IMR-90 (cell line): Measurements from ENCODE around the gene NR1H2. TPM values are rescaled to one million over a fixed set of nuclear protein-coding genes. Genes with fewer than 3 reads are reported as not detected.

Source experiments
- ATAC-seq: fragments of 200-7000 bp; cut with Tn5 transposase; 2 replicates; pipeline ENCODE4 v1.9.1; 2020; ENCODE audit warnings: low read depth, mild to moderate bottlenecking, moderate library complexity
- BruUV-seq: library from RNA; stranded (reverse); fragments of 400-500 nt; replicated peaks from 2 replicates; lab custom pipeline; 2021; lab: Mats Ljungman, UMichigan
- CTCF ChIA-PET: fragments of 300-600 bp; formaldehyde crosslinking; extraction: SDS; loops from one replicate; lab custom pipeline; 2021; ENCODE audit warnings: antibody characterized with exemption; lab: Yijun Ruan, JAX
- POLR2A ChIA-PET: fragments of 300-600 bp; sonication (Branson Sonifier 250); formaldehyde crosslinking; loops from one replicate; lab custom pipeline; 2022; ENCODE audit warnings: antibody characterized with exemption; ENCODE audit not compliant: unreplicated experiment; lab: Charles Lee
- DNase-seq: peaks from one replicate; pipeline ENCODE4 v3.0.0; 2013
- H2AFZ ChIP-seq: replicated peaks from 2 replicates; pipeline ENCODE3; 2013; ENCODE audit warnings: low read length, mild to moderate bottlenecking; ENCODE audit not compliant: poor library complexity
- H2AK5ac ChIP-seq: 2 replicates; pipeline ENCODE4 v1.6.1; 2013; ENCODE audit warnings: low read depth, low read length, inconsistent platforms
- H2AK9ac ChIP-seq: replicated peaks from 2 replicates; pipeline ENCODE3; 2013; ENCODE audit warnings: mild to moderate bottlenecking, low read depth, low read length, moderate library complexity; ENCODE audit not compliant: poor library complexity
- H2BK120ac ChIP-seq: 2 replicates; pipeline ENCODE4 v1.6.1; 2013; ENCODE audit warnings: low read depth, low read length, inconsistent platforms
- H2BK15ac ChIP-seq: 3 replicates; pipeline ENCODE4 v1.6.1; 2013; ENCODE audit warnings: low read depth, low read length, inconsistent platforms
- H2BK20ac ChIP-seq: 2 replicates; pipeline ENCODE4 v1.6.1; 2013; ENCODE audit warnings: low read depth, mild to moderate bottlenecking, inconsistent platforms, low read length, moderate library complexity
- H2BK5ac ChIP-seq: 2 replicates; pipeline ENCODE4 v1.6.1; 2013; ENCODE audit warnings: mild to moderate bottlenecking, low read depth, low read length, inconsistent platforms; ENCODE audit not compliant: poor library complexity, severe bottlenecking
- H3K14ac ChIP-seq: replicated peaks from 2 replicates; pipeline ENCODE4 v1.6.1; 2013; ENCODE audit warnings: low read depth, low read length, inconsistent platforms
- H3K18ac ChIP-seq: 2 replicates; pipeline ENCODE4 v1.6.1; 2013; ENCODE audit warnings: low read depth, low read length, control low read depth
- H3K23ac ChIP-seq: 2 replicates; pipeline ENCODE4 v1.6.1; 2013; ENCODE audit warnings: low read depth, low read length, inconsistent platforms
- H3K27ac ChIP-seq: 2 replicates; pipeline ENCODE4 v1.5.1; 2013; ENCODE audit warnings: mild to moderate bottlenecking, control low read depth, low read length; ENCODE audit not compliant: insufficient read depth
- H3K27me3 ChIP-seq: 2 replicates; pipeline ENCODE4 v1.6.1; 2013; ENCODE audit warnings: low read length; ENCODE audit not compliant: control insufficient read depth, insufficient read depth
- H3K36me3 ChIP-seq: 2 replicates; pipeline ENCODE4 v1.6.1; 2013; ENCODE audit warnings: low read length, mixed read lengths; ENCODE audit not compliant: control insufficient read depth, insufficient read depth
- H3K4ac ChIP-seq: 2 replicates; pipeline ENCODE4 v1.6.1; 2013; ENCODE audit warnings: low read depth, low read length, inconsistent platforms
- H3K4me1 ChIP-seq: 2 replicates; pipeline ENCODE4 v1.6.1; 2013; ENCODE audit warnings: low read length, mixed read lengths; ENCODE audit not compliant: control insufficient read depth, insufficient read depth
- H3K4me2 ChIP-seq: 2 replicates; pipeline ENCODE4 v1.6.1; 2013; ENCODE audit warnings: low read depth, mild to moderate bottlenecking, control low read depth, low read length, moderate library complexity
- H3K4me3 ChIP-seq: 2 replicates; pipeline ENCODE4 v1.5.1; 2013; ENCODE audit warnings: low read depth, mild to moderate bottlenecking, control low read depth, low read length, moderate library complexity; ENCODE audit not compliant: insufficient read depth
- H3K56ac ChIP-seq: 2 replicates; pipeline ENCODE4 v1.6.1; 2013; ENCODE audit warnings: low read length, inconsistent platforms; ENCODE audit not compliant: insufficient read depth; ENCODE audit errors: extremely low read depth
- H3K79me1 ChIP-seq, 2 experiments: 2 replicates each; pipeline ENCODE4 v1.6.1; 2013; ENCODE audit warnings: low read length in 2 of 2, inconsistent platforms in 1 of 2, low read depth in 1 of 2
- H3K9ac ChIP-seq: 2 replicates; pipeline ENCODE4 v1.6.1; 2013; ENCODE audit warnings: low read depth, low read length, control low read depth
- H3K9me1 ChIP-seq: 2 replicates; pipeline ENCODE4 v1.6.1; 2013; ENCODE audit warnings: low read length, inconsistent platforms; ENCODE audit not compliant: insufficient read depth
- H3K9me3 ChIP-seq: 2 replicates; pipeline ENCODE4 v1.6.1; 2013; ENCODE audit warnings: low read length; ENCODE audit not compliant: control insufficient read depth, insufficient read depth
- H4K20me1 ChIP-seq: 2 replicates; pipeline ENCODE4 v1.6.1; 2013; ENCODE audit warnings: low read length, inconsistent platforms; ENCODE audit not compliant: insufficient read depth
- H4K5ac ChIP-seq: 2 replicates; pipeline ENCODE4 v1.6.1; 2013; ENCODE audit warnings: mild to moderate bottlenecking, low read depth, low read length, control low read depth
- H4K8ac ChIP-seq, 2 experiments: 2 replicates each; pipeline ENCODE4 v1.6.1; 2013; ENCODE audit warnings: low read depth in 2 of 2, low read length in 2 of 2, control low read depth in 1 of 2, inconsistent platforms in 1 of 2
- H4K91ac ChIP-seq: 2 replicates; pipeline ENCODE4 v1.6.1; 2013; ENCODE audit warnings: low read depth, low read length, inconsistent platforms; ENCODE audit not compliant: insufficient read depth
- CEBPB ChIP-seq: IDR thresholded peaks from 2 replicates; pipeline ENCODE4 v1.6.1; 2012; ENCODE audit warnings: low read depth, low read length, improper control_type of control experiment
- CTCF ChIP-seq: conservative IDR thresholded peaks from 2 replicates; pipeline ENCODE4 v1.5.1; 2012; ENCODE audit warnings: mild to moderate bottlenecking, low read depth, low read length, improper control_type of control experiment
- POLR2A ChIP-seq: IDR thresholded peaks from 2 replicates; pipeline ENCODE4 v1.6.1; 2012; ENCODE audit warnings: mild to moderate bottlenecking, low read depth, low read length
- RFX5 ChIP-seq: IDR thresholded peaks from 2 replicates; pipeline ENCODE4 v1.8.0; 2012; ENCODE audit warnings: low read depth, mild to moderate bottlenecking, low read length, moderate library complexity
- WGBS, 2 experiments: methylation state at CpG; one replicate each; pipeline versions ENCODE4 v1.1.5 to v1.1.7; 2013; ENCODE audit warnings: missing lambda C conversion rate in 2 of 2; ENCODE audit not compliant: insufficient read length in 1 of 2; ENCODE audit errors: extremely low coverage in 2 of 2; 5-methylcytosine and 5-hydroxymethylcytosine counted together
- dilution Hi-C: fragments of 300-500 bp; cut with HindIII; formaldehyde crosslinking; loops from one replicate; pipeline ENCODE4 v1.14.3; 2018; ENCODE audit warnings: low sequenced_read_pairs; ENCODE audit not compliant: unreplicated experiment
- in situ Hi-C: fragments of 300-500 bp; cut with MboI; formaldehyde crosslinking; loops from 3 replicates; pipeline ENCODE4 v1.14.3; 2019; ENCODE audit warnings: low sequenced_read_pairs, inconsistent platforms, mixed read lengths
- intact Hi-C: fragments of 100-400 bp; cut with micrococcal nuclease; formaldehyde crosslinking; loops from 2 replicates; pipeline ENCODE4 v1.10.0; 2022
- polyA plus RNA-seq, 3 experiments: library from polyadenylated mRNA; depleted of rRNA; stranded (reverse); fragments of >200 nt; gene quantifications; 2 replicates each; pipeline ENCODE4 v1.2.3, GENCODE V29; 2012; ENCODE audit warnings: low replicate concordance in 1 of 3
- total RNA-seq: library from RNA; depleted of rRNA; stranded (reverse); fragments of >200 nt; gene quantifications from 2 replicates; pipeline ENCODE4 v1.2.3, GENCODE V29; 2012
- TF ChIP-seq, protein P1 (sequence below): fragments of 150-350 bp; IDR thresholded peaks from 2 replicates; pipeline ENCODE4 v1.6.1; 2016; ENCODE audit warnings: low read depth, mild to moderate bottlenecking, low read length, moderate library complexity, borderline replicate concordance
- TF ChIP-seq, protein P2 (sequence below): fragments of 150-350 bp; IDR thresholded peaks from 2 replicates; pipeline ENCODE4 v1.6.1; 2017; ENCODE audit warnings: mild to moderate bottlenecking, antibody characterized with exemption, low read length, low read depth

The NR1H2 gene
- total and polyA plus RNA-seq, 2 of the 4 experiments (the other 2 are of a cell fraction): 37.8 to 48.4 TPM

DNA sequence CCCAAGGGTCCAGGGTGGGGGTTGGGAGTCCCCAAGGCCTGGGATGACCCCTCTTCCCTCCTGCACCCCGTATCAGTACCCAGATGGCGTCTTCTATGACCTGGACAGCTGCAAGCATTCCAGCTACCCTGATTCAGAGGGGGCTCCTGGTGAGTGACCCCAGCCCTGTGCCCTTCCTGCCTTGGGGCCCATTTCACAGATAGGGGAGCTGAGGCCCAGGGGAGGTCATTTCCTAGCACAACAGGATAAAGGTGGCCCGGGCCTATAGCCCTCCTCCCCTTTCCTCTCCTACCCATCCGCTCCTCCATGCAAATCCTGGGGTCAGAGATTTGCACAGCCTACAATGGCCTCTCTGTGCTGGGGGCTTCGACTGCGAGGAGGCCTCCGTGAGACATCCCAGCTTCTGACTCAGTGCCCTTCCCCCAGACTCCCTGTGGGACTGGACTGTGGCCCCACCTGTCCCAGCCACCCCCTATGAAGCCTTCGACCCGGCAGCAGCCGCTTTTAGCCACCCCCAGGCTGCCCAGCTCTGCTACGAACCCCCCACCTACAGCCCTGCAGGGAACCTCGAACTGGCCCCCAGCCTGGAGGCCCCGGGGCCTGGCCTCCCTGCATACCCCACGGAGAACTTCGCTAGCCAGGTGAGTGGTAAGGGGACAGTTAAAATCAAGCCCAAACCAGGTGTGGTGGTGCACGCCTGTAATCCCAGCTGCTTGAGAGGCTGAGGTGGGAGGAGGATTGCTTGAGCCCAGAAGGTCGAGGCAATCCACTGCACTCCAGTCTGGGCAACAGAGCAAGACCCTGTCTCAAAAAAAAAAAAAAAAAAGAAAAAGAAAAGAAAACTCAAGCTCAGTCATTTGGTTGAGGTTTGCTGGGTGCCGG, 46.4 kb downstream of the NR1H2 start:
- no peak overlapping the region for H3K27ac ChIP-seq
- 88% methylated on average over 4 of the region's 18 CpGs; no CpG with 5 or more reads in 1 of the 2 experiments for WGBS, 2 experiments
- H3K4me2 ChIP-seq: no peak overlapping the region
- ATAC-seq (no peak), DNase-seq (no peak)
- dilution Hi-C loops (no loop called here), in situ Hi-C loops (no loop called here), intact Hi-C loops (no loop called here)
- no peak overlapping the region for H2BK5ac ChIP-seq
- H3K27me3 ChIP-seq: peaks cover 21% of the 10 kb centered on the region
- no peak overlapping the region for H3K23ac ChIP-seq
- H4K20me1 ChIP-seq: no peaks in the 10 kb centered on the region
- no peak overlapping the region for H4K91ac ChIP-seq
- POLR2A ChIA-PET: no interaction called here
- H3K9me3 ChIP-seq: no peaks in the 10 kb centered on the region
- no peak for TF ChIP-seq CEBPB
- no peak for TF ChIP-seq POLR2A
- TF ChIP-seq, protein P1, sequence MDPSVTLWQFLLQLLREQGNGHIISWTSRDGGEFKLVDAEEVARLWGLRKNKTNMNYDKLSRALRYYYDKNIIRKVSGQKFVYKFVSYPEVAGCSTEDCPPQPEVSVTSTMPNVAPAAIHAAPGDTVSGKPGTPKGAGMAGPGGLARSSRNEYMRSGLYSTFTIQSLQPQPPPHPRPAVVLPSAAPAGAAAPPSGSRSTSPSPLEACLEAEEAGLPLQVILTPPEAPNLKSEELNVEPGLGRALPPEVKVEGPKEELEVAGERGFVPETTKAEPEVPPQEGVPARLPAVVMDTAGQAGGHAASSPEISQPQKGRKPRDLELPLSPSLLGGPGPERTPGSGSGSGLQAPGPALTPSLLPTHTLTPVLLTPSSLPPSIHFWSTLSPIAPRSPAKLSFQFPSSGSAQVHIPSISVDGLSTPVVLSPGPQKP: no peak
- no peak for TF ChIP-seq RFX5
- TF ChIP-seq, protein P2, sequence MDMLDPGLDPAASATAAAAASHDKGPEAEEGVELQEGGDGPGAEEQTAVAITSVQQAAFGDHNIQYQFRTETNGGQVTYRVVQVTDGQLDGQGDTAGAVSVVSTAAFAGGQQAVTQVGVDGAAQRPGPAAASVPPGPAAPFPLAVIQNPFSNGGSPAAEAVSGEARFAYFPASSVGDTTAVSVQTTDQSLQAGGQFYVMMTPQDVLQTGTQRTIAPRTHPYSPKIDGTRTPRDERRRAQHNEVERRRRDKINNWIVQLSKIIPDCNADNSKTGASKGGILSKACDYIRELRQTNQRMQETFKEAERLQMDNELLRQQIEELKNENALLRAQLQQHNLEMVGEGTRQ: no peak
- TF ChIP-seq CTCF: no peak
- H3K18ac ChIP-seq: no peak overlapping the region
- H2BK15ac ChIP-seq: no peak overlapping the region
- H2AK9ac ChIP-seq: no peak overlapping the region
- H4K8ac ChIP-seq: no peak overlapping the region
- no peak overlapping the region for H4K5ac ChIP-seq
- H3K4ac ChIP-seq: no peak overlapping the region
- H2AK5ac ChIP-seq: no peak overlapping the region
- H3K36me3 ChIP-seq: no peaks in the 10 kb centered on the region
- BruUV-seq: no TSS peak
- H2BK120ac ChIP-seq: no peak overlapping the region
- no peak overlapping the region for H3K4me3 ChIP-seq
- no peak overlapping the region for H3K9ac ChIP-seq
- no peaks in the 10 kb centered on the region for H3K9me1 ChIP-seq
- H3K56ac ChIP-seq: no peak overlapping the region
- H2BK20ac ChIP-seq: no peak overlapping the region
- H3K4me1 ChIP-seq: no peaks in the 10 kb centered on the region
- H3K79me1 ChIP-seq: no peaks in the 10 kb centered on the region
- no peak overlapping the region for H3K14ac ChIP-seq
- no peak overlapping the region for H2AFZ ChIP-seq
- CTCF ChIA-PET: no interaction called here
